ENCODE data around the gene RNF167. TPM values are rescaled to one million over a fixed set of nuclear protein-coding genes. Genes with fewer than 3 reads are reported as not detected.

Gene RNF167
- total and polyA plus RNA-seq, 2 of the 13 experiments (the other 11 are each of a cell fraction or from before 2014, with no cell fraction given), result 44.1 to 45.4 TPM

DNA sequence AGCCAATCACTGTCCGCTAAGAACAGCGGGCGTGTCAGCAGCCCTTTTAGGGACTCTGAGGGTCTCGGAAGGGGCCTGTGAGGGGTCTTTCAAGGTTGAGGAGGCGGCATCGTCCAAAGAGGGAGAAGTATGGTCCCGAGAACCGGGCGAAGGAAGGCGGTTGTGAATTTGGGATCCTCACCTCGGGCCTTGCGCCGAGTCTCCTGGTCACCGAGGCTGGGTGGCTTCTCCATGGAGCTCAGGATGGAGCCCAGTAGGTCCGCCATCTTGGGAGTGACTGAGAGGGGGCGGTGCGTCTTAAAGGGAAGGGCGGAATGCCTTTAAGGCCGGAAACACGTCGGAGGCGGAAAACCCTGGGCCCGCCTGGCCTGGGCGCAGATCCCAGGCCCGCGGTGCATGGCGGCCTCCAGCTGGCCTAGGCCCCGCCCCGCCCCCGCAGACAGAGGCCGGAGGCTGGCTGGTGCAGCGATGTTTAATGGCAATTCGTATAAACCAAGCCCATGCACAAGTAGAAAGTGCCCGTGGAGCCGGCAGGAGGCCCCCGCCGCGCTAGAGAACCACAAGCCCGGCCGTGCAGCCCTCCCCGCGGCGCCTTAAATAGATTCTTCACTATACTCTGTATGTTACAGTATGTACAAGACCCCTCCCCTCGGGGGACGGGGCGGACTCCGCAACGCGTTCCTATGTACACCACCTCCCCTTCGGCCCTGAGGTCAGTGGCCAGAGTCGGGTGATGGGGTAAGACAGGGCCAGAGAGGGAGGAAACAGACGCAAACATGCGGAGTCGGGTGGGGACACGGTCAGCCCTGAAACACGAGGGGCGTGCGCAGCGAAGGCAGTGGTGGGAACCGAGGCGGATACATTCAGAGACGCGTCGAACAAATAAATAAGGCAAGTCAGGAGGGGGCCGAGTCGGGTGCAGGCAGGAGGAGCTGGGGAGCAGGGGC, 27.7 kb downstream of the RNF167 start, which contains the start of gene SPAG7 (continued):
- TF ChIP-seq ZNF430 (CRISPR knock-in tag; IDR thresholded peaks at IDR 0.05) (no peak; the same call in none of the 2 replicates), SNRNP70 (IDR thresholded peaks at IDR 0.05; ENCODE audit: low read depth, low read length) (no peak), ZNF644 (CRISPR knock-in tag; IDR thresholded peaks at IDR 0.05; ENCODE audit: low read depth) (peak; percentile 63), DPF2 (CRISPR knock-in tag; IDR thresholded peaks at IDR 0.05; ENCODE audit: borderline replicate concordance, low read depth) (no peak), ZFP82 (CRISPR knock-in tag; IDR thresholded peaks at IDR 0.05; ENCODE audit: borderline replicate concordance) (no peak), ZNF75D (CRISPR knock-in tag; IDR thresholded peaks at IDR 0.05; ENCODE audit: borderline replicate concordance) (no peak), ZNF460 (CRISPR knock-in tag; IDR thresholded peaks at IDR 0.05; ENCODE audit: borderline replicate concordance) (no peak), SRSF1 (optimal IDR thresholded peaks at IDR 0.05; ENCODE audit: low read depth, low read length) (peak; percentile 32), MAFF (IDR thresholded peaks at IDR 0.05; ENCODE audit: low read depth, low read length) (no peak), CBX1 (IDR thresholded peaks at IDR 0.05; ENCODE audit: low read depth) (peak; percentile 13), EED (CRISPR knock-in tag; IDR thresholded peaks at IDR 0.05) (no peak), ZNF232 (CRISPR knock-in tag; IDR thresholded peaks at IDR 0.05; ENCODE audit: borderline replicate concordance) (no peak), POGZ (CRISPR knock-in tag; IDR thresholded peaks at IDR 0.05) (peak; percentile 59; the same call in 1 of the 2 replicates), ZNF33B (CRISPR knock-in tag; IDR thresholded peaks at IDR 0.05) (no peak; the same call in none of the 2 replicates), BRCA1 (CRISPR knock-in tag; IDR thresholded peaks at IDR 0.05) (0 out of 2 replicates have a peak, but pooled peaks have one; percentile 59), ZFP41 (CRISPR knock-in tag; IDR thresholded peaks at IDR 0.05; ENCODE audit: borderline replicate concordance) (no peak; the same call in none of the 2 replicates), SOX13 (IDR thresholded peaks at IDR 0.05) (no peak), SOX13 (CRISPR knock-in tag; conservative IDR thresholded peaks at IDR 0.05 in 1 of 2, IDR thresholded peaks at IDR 0.05 in 1 of 2) (no peak; a peak in 1 of 4 replicates), ASH2L (IDR thresholded peaks at IDR 0.05; ENCODE audit: insufficient read length, low read depth, low read length) (peak; percentile 71), ZIK1 (CRISPR knock-in tag; IDR thresholded peaks at IDR 0.05; ENCODE audit: borderline replicate concordance, low read depth) (no peak), ZNF333 (CRISPR knock-in tag; IDR thresholded peaks at IDR 0.05; ENCODE audit: borderline replicate concordance) (no peak)
- TF ChIP-seq, protein P1, sequence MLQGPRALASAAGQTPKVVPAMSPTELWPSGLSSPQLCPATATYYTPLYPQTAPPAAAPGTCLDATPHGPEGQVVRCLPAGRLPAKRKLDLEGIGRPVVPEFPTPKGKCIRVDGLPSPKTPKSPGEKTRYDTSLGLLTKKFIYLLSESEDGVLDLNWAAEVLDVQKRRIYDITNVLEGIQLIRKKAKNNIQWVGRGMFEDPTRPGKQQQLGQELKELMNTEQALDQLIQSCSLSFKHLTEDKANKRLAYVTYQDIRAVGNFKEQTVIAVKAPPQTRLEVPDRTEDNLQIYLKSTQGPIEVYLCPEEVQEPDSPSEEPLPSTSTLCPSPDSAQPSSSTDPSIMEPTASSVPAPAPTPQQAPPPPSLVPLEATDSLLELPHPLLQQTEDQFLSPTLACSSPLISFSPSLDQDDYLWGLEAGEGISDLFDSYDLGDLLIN (CRISPR knock-in tag; IDR thresholded peaks at IDR 0.05; ENCODE audit: borderline replicate concordance), result no peak
- TF ChIP-seq, protein P2, sequence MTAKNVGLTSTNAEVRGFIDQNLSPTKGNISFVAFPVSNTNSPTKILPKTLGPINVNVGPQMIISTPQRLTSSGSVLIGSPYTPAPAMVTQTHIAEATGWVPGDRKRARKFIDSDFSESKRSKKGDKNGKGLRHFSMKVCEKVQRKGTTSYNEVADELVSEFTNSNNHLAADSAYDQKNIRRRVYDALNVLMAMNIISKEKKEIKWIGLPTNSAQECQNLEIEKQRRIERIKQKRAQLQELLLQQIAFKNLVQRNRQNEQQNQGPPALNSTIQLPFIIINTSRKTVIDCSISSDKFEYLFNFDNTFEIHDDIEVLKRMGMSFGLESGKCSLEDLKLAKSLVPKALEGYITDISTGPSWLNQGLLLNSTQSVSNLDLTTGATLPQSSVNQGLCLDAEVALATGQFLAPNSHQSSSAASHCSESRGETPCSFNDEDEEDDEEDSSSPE (CRISPR knock-in tag; IDR thresholded peaks at IDR 0.05), result peak; percentile 3; the same call in 1 of the 2 replicates
- TF ChIP-seq, protein P3, sequence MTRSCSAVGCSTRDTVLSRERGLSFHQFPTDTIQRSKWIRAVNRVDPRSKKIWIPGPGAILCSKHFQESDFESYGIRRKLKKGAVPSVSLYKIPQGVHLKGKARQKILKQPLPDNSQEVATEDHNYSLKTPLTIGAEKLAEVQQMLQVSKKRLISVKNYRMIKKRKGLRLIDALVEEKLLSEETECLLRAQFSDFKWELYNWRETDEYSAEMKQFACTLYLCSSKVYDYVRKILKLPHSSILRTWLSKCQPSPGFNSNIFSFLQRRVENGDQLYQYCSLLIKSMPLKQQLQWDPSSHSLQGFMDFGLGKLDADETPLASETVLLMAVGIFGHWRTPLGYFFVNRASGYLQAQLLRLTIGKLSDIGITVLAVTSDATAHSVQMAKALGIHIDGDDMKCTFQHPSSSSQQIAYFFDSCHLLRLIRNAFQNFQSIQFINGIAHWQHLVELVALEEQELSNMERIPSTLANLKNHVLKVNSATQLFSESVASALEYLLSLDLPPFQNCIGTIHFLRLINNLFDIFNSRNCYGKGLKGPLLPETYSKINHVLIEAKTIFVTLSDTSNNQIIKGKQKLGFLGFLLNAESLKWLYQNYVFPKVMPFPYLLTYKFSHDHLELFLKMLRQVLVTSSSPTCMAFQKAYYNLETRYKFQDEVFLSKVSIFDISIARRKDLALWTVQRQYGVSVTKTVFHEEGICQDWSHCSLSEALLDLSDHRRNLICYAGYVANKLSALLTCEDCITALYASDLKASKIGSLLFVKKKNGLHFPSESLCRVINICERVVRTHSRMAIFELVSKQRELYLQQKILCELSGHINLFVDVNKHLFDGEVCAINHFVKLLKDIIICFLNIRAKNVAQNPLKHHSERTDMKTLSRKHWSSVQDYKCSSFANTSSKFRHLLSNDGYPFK (CRISPR knock-in tag; IDR thresholded peaks at IDR 0.05; ENCODE audit: borderline replicate concordance), result peak; percentile 99

All from HepG2 (cell line).